H1 (cell line): ENCODE data around the gene RBM20. TPM values are rescaled to one million over a fixed set of nuclear protein-coding genes. Genes with fewer than 3 reads are reported as not detected.

Source experiments
- CTCF ChIA-PET: fragments of 300-600 bp; sonication (Branson Sonifier 250); formaldehyde crosslinking; loops from one replicate; lab custom pipeline; 2021; ENCODE audit not compliant: partially characterized antibody; lab: Charles Lee
- POLR2A ChIA-PET: fragments of 300-600 bp; sonication (Branson Sonifier 250); formaldehyde crosslinking; loops from one replicate; lab custom pipeline; 2021; ENCODE audit warnings: inconsistent platforms; ENCODE audit not compliant: partially characterized antibody; lab: Charles Lee
- DNase-seq, 2 experiments: peaks; one replicate each; pipeline versions ENCODE4 v3.0.0 to v3.0.0-alpha.2; 2010 to 2022; ENCODE audit warnings: low spot score in 2 of 2, low read depth in 1 of 2, mixed read lengths in 1 of 2
- FAIRE-seq: peaks from 2 replicates; lab custom pipeline; 2011; peaks lifted over from hg19 to GRCh38; lab: Jason Lieb, UNC
- H2AFZ ChIP-seq: 2 replicates; pipeline ENCODE4 v1.8.1; 2012; ENCODE audit warnings: low read length, inconsistent platforms
- H2AK5ac ChIP-seq: 2 replicates; pipeline ENCODE4 v1.6.1; 2013; ENCODE audit warnings: low read depth, low read length
- H2BK120ac ChIP-seq: replicated peaks from 2 replicates; pipeline ENCODE3; 2013; ENCODE audit warnings: low read depth, low read length, inconsistent platforms
- H2BK12ac ChIP-seq: 2 replicates; pipeline ENCODE4 v1.6.1; 2013; ENCODE audit warnings: low read depth, low read length
- H2BK15ac ChIP-seq: 2 replicates; pipeline ENCODE4 v1.6.1; 2013; ENCODE audit warnings: low read length
- H2BK20ac ChIP-seq: 2 replicates; pipeline ENCODE4 v1.6.1; 2013; ENCODE audit warnings: low read length
- H2BK5ac ChIP-seq: 2 replicates; pipeline ENCODE4 v1.6.1; 2013; ENCODE audit warnings: low read depth, low read length
- H3K14ac ChIP-seq: 2 replicates; pipeline ENCODE4 v1.6.1; 2013; ENCODE audit warnings: inconsistent platforms; ENCODE audit not compliant: insufficient read length
- H3K18ac ChIP-seq: 2 replicates; pipeline ENCODE4 v1.6.1; 2013; ENCODE audit warnings: low read length; ENCODE audit errors: extremely low read depth
- H3K23ac ChIP-seq: 2 replicates; pipeline ENCODE4 v1.6.1; 2013; ENCODE audit warnings: inconsistent platforms; ENCODE audit not compliant: insufficient read length
- H3K23me2 ChIP-seq: 2 replicates; pipeline ENCODE4 v1.6.1; 2013; ENCODE audit warnings: low read depth, low read length
- H3K27ac ChIP-seq: 2 replicates; pipeline ENCODE4 v1.6.1; 2011; ENCODE audit warnings: low read depth, low read length, inconsistent platforms
- H3K27me3 ChIP-seq, 4 experiments: replicated peaks in 1 of 4; 1 replicate in 1 of 4; 2 replicates in 3 of 4; pipeline versions ENCODE4 v1.6.1 to v1.8.1; 2011 to 2013; ENCODE audit warnings: low read length in 3 of 4, mild to moderate bottlenecking in 3 of 4, inconsistent platforms in 2 of 4, mixed read lengths in 2 of 4, moderate library complexity in 1 of 4; ENCODE audit not compliant: control insufficient read depth in 3 of 4, insufficient read depth in 3 of 4; ENCODE audit errors: extremely low read depth in 1 of 4
- H3K36me3 ChIP-seq, 4 experiments: 2 replicates each; pipeline versions ENCODE4 v1.6.1 to v1.8.1; 2011 to 2013; ENCODE audit warnings: mild to moderate bottlenecking in 4 of 4, low read length in 3 of 4, moderate library complexity in 2 of 4, control low read depth in 1 of 4, inconsistent platforms in 1 of 4; ENCODE audit not compliant: insufficient read depth in 4 of 4, control insufficient read depth in 2 of 4
- H3K4ac ChIP-seq: replicated peaks from 2 replicates; pipeline ENCODE3; 2013; ENCODE audit warnings: low read length, low read depth, mixed read lengths, inconsistent platforms; ENCODE audit not compliant: insufficient read length
- H3K4me1 ChIP-seq, 4 experiments: replicated peaks in 1 of 4; 1 replicate in 1 of 4; 2 replicates in 3 of 4; pipeline versions ENCODE4 v1.6.1 to v1.8.1; 2011 to 2013; ENCODE audit warnings: low read length in 3 of 4, inconsistent platforms in 2 of 4, mixed read lengths in 1 of 4; ENCODE audit not compliant: insufficient read depth in 4 of 4, control insufficient read depth in 3 of 4
- H3K4me2 ChIP-seq, 2 experiments: 2 replicates each; pipeline versions ENCODE4 v1.6.1 to v1.8.1; 2011 to 2013; ENCODE audit warnings: low read depth in 2 of 2, low read length in 2 of 2, control low read depth in 1 of 2, inconsistent platforms in 1 of 2, mild to moderate bottlenecking in 1 of 2; ENCODE audit not compliant: insufficient read depth in 1 of 2
- H3K4me3 ChIP-seq, 4 experiments: fragments of 200-600, 300-600 bp in 1 of 4; sonication (generic), shearing (Covaris generic), sonication (Bioruptor Twin) in 1 of 4; 2 replicates each; pipeline versions ENCODE4 v1.5.1 to v1.8.1; 2011 to 2016; ENCODE audit warnings: low read length in 4 of 4, low read depth in 3 of 4, control low read depth in 2 of 4, inconsistent platforms in 2 of 4, mild to moderate bottlenecking in 2 of 4, mixed read lengths in 1 of 4, moderate library complexity in 1 of 4; ENCODE audit not compliant: insufficient read depth in 2 of 4; ENCODE audit errors: extremely low read depth in 1 of 4
- H3K56ac ChIP-seq: replicated peaks from 2 replicates; pipeline ENCODE3; 2013; ENCODE audit warnings: low read depth, mild to moderate bottlenecking, mixed read lengths, low read length, inconsistent platforms; ENCODE audit not compliant: insufficient read length
- H3K79me1 ChIP-seq: 2 replicates; pipeline ENCODE4 v1.6.1; 2013; ENCODE audit warnings: low read depth, low read length, control low read depth
- H3K79me2 ChIP-seq, 2 experiments: 2 replicates each; pipeline versions ENCODE4 v1.6.1 to v1.8.1; 2012 to 2013; ENCODE audit warnings: low read length in 2 of 2, mild to moderate bottlenecking in 2 of 2, inconsistent platforms in 1 of 2; ENCODE audit not compliant: insufficient read depth in 2 of 2, control insufficient read depth in 1 of 2
- H3K9ac ChIP-seq, 4 experiments: replicated peaks in 1 of 4; 1 replicate in 1 of 4; 2 replicates in 3 of 4; pipeline versions ENCODE4 v1.6.1 to v1.8.1; 2011 to 2013; ENCODE audit warnings: low read depth in 3 of 4, low read length in 3 of 4, control low read depth in 2 of 4, mild to moderate bottlenecking in 2 of 4, moderate library complexity in 2 of 4, inconsistent platforms in 1 of 4; ENCODE audit errors: extremely low read depth in 1 of 4
- H3K9me3 ChIP-seq, 2 experiments: 2 replicates each; pipeline versions ENCODE4 v1.6.1 to v1.8.1; 2012 to 2013; ENCODE audit warnings: mild to moderate bottlenecking in 2 of 2, moderate library complexity in 2 of 2, control low read depth in 1 of 2, inconsistent platforms in 1 of 2, low read depth in 1 of 2, low read length in 1 of 2, mixed read lengths in 1 of 2; ENCODE audit not compliant: insufficient read depth in 2 of 2
- H4K20me1 ChIP-seq, 2 experiments: replicated peaks in 1 of 2; 2 replicates each; pipeline versions ENCODE3 to v1.8.1; 2011 to 2013; ENCODE audit warnings: inconsistent platforms in 2 of 2, low read length in 2 of 2, mild to moderate bottlenecking in 1 of 2; ENCODE audit not compliant: insufficient read depth in 2 of 2, control insufficient read depth in 1 of 2
- H4K5ac ChIP-seq: 2 replicates; pipeline ENCODE4 v1.6.1; 2013; ENCODE audit warnings: low read length, low read depth, mixed read lengths, inconsistent platforms; ENCODE audit not compliant: insufficient read length
- H4K8ac ChIP-seq: 2 replicates; pipeline ENCODE4 v1.8.0; 2013; ENCODE audit warnings: mild to moderate bottlenecking, moderate library complexity, low read length, inconsistent platforms; ENCODE audit not compliant: insufficient read depth; ENCODE audit errors: extremely low read depth
- H4K91ac ChIP-seq: replicated peaks from 2 replicates; pipeline ENCODE3; 2013; ENCODE audit warnings: low read length, mixed read lengths, inconsistent platforms; ENCODE audit not compliant: insufficient read length
- EZH2 ChIP-seq: fragments of 200-600 bp; sonication (generic); IDR thresholded peaks from 2 replicates; pipeline ENCODE4 v1.7.1; 2012; ENCODE audit warnings: low read depth, mild to moderate bottlenecking, moderate library complexity, low read length, inconsistent platforms; ENCODE audit not compliant: severe bottlenecking
- MAFK ChIP-seq: IDR thresholded peaks from 2 replicates; pipeline ENCODE4 v1.6.1; 2012; ENCODE audit warnings: low read depth, mild to moderate bottlenecking, improper control_type of control experiment, low read length
- WGBS, 2 experiments: shearing (Covaris generic) in 1 of 2; methylation state at CpG; one replicate each; pipeline versions ENCODE4 v1.1.6 to v1.1.7; 2013 to 2015; ENCODE audit warnings: low lambda C conversion rate in 2 of 2, mixed read lengths in 2 of 2, inconsistent platforms in 1 of 2, low coverage in 1 of 2, missing lambda C conversion rate in 1 of 2; ENCODE audit not compliant: insufficient replicate concordance in 2 of 2, insufficient coverage in 1 of 2, insufficient read length in 1 of 2; ENCODE audit errors: extremely low coverage in 1 of 2, missing lambda C conversion rate in 1 of 2; 5-methylcytosine and 5-hydroxymethylcytosine counted together
- polyA plus RNA-seq, 7 experiments: library from polyadenylated mRNA; depleted of rRNA in 3 of 7; stranded (reverse) in 5 of 7; unstranded in 2 of 7; fragments of >200 nt in 5 of 7; fragments of 200-250 nt in 2 of 7; gene quantifications; 1 replicate in 5 of 7; 2 replicates in 1 of 7; 4 replicates in 1 of 7; pipeline versions ENCODE4 v1.2.1 to v1.2.3, GENCODE V29; 2011 to 2013; ENCODE audit warnings: missing spikeins in 2 of 7, mixed read lengths in 2 of 7
- total RNA-seq: library from RNA; stranded (reverse); fragmentation: NEBNext Ultra II Directional; extraction: Animal tissue kit (Norgen Biotek cat#: 25700); gene quantifications from 2 replicates; pipeline ENCODE4 v1.2.1, GENCODE V29; 2021

The RBM20 gene
- total and polyA plus RNA-seq, 2 of the 8 experiments (the other 6 are each of a cell fraction or from before 2014, with no cell fraction given) = 0.05 to 0.63 TPM

GRCh38 chr10:110608087-110608486, 36.0 kb upstream of the RBM20 start:
- WGBS, 2 experiments = 73% methylated on average over 6 of the region's 6 CpGs; no CpG with 5 or more reads in 1 of the 2 experiments

More at GRCh38 chr10:110608087-110608486, 36.0 kb upstream of the RBM20 start:
- DNase-seq (no peak), FAIRE-seq (no peak)
- Histone ChIP-seq H4K8ac (no peak overlapping the region; the same call in 1 of the 2 replicates), H3K79me2 (no peaks in the 10 kb centered on the region), H3K4ac (no peak overlapping the region), H2BK15ac (no peak overlapping the region), H3K23ac (no peak overlapping the region), H3K27ac (no peak overlapping the region), H4K5ac (no peak overlapping the region), H3K4me3 (no peak overlapping the region), H3K79me1 (no peaks in the 10 kb centered on the region), H2BK20ac (no peak overlapping the region), H3K14ac (no peak overlapping the region), H3K9ac (no peak overlapping the region), H3K23me2 (no peaks in the 10 kb centered on the region), H2BK120ac (no peak overlapping the region), H3K9me3 (no peaks in the 10 kb centered on the region), H3K27me3 (no peaks in the 10 kb centered on the region), H2AFZ (no peak overlapping the region), H4K20me1 (no peaks in the 10 kb centered on the region), H2BK12ac (no peak overlapping the region), H3K18ac (no peak overlapping the region), H3K4me1 (peaks cover 5 to 9% (median 8%) of the 10 kb centered on the region in 4 experiments), H3K36me3 (peaks cover 2 to 32% (median 16%) of the 10 kb centered on the region in 4 experiments; a peak in 6 of 8 replicates), H3K4me2 (no peak overlapping the region), H3K56ac (no peak overlapping the region), H2AK5ac (no peak overlapping the region), H4K91ac (no peak overlapping the region), H2BK5ac (no peak overlapping the region)
- TF ChIP-seq MAFK (peak; percentile 87), EZH2 (no peak)
- ChIA-PET CTCF (interaction anchor here (0.6 to 3.1 kb wide), 24 partner anchors 7 to 1280 kb away, joined by 3 to 36 read pairs (median 4); no protein-coding TSS in a partner anchor), POLR2A (interaction anchor here (0.7 to 1.7 kb wide), 7 partner anchors 12 to 1540 kb away, joined by 3 to 6 read pairs (median 3); no protein-coding TSS in a partner anchor)
